GM12891 (cell line): Measurements from ENCODE around the gene ZNF605.
"Not testable (repeated sequence)": the region's sequence is repeated elsewhere in the genome, so short reads cannot be mapped to it uniquely, and the experiment has no call there.

Experiments
- PAX5 ChIP-seq: IDR thresholded peaks from 2 replicates; pipeline ENCODE4 v1.6.1; 2011; ENCODE audit warnings: low read length, moderate library complexity, mild to moderate bottlenecking; ENCODE audit not compliant: insufficient read depth, severe bottlenecking
- POLR2A ChIP-seq: IDR thresholded peaks from 2 replicates; pipeline ENCODE4 v1.6.1; 2011; ENCODE audit warnings: low read depth, low read length, control low read depth
- POLR2AphosphoS5 ChIP-seq: IDR thresholded peaks from 2 replicates; pipeline ENCODE4 v1.6.1; 2011; ENCODE audit warnings: low read depth, low read length, control low read depth

DNA sequence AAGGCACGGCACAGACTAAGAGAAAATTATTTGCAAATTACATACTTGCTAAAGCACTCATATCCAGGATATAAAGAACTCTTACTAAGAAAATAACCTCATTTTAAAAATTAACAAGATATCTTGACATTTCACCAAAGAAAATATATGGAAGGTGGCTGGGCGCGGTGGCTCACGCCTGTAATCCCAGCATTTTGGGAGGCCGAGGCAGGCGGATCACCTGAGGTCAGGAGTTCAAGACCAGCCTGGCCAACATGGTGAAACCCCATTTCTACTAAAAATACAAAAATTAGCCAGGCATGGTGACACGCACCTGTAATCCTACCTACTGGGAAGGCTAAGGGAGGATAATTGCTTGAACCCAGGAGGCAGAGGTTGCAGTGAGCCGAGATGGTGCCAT, 19.2 kb downstream of the ZNF605 start:
- TF ChIP-seq POLR2AphosphoS5, PAX5, POLR2A: not testable (repeated sequence)
